GM12801 (cell line): Measurements from ENCODE around the gene NUDT2.
A peak's percentile ranks its signal among the peaks of the same experiment; 100 is the strongest.

Source experiments
- TF ChIP-seq, protein P1 (sequence below): IDR thresholded peaks from one replicate; pipeline ENCODE4 v1.5.1; 2011; ENCODE audit warnings: control low read depth; ENCODE audit not compliant: insufficient read length; ENCODE audit errors: extremely low read depth

Gene NUDT2

DNA sequence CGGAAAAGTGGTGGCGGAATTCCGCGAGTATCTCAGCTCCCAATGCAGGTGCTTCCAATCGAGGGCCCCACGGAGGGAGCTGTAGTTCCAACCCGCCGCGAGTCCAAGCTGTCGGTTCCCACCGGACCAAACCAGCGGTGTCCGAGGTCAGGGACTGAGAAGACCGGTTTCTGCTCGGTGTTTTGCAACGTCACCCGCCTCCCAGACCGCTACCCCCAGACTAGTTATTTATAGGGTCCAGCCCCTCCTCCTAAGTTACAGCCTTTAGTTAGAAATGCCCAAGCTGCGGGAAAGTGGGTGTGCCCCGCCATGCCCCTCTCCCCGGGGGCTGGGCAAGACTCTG lies 48.0 kb downstream of the NUDT2 start:
- TF ChIP-seq, protein P1, sequence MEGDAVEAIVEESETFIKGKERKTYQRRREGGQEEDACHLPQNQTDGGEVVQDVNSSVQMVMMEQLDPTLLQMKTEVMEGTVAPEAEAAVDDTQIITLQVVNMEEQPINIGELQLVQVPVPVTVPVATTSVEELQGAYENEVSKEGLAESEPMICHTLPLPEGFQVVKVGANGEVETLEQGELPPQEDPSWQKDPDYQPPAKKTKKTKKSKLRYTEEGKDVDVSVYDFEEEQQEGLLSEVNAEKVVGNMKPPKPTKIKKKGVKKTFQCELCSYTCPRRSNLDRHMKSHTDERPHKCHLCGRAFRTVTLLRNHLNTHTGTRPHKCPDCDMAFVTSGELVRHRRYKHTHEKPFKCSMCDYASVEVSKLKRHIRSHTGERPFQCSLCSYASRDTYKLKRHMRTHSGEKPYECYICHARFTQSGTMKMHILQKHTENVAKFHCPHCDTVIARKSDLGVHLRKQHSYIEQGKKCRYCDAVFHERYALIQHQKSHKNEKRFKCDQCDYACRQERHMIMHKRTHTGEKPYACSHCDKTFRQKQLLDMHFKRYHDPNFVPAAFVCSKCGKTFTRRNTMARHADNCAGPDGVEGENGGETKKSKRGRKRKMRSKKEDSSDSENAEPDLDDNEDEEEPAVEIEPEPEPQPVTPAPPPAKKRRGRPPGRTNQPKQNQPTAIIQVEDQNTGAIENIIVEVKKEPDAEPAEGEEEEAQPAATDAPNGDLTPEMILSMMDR = no peak

DNA sequence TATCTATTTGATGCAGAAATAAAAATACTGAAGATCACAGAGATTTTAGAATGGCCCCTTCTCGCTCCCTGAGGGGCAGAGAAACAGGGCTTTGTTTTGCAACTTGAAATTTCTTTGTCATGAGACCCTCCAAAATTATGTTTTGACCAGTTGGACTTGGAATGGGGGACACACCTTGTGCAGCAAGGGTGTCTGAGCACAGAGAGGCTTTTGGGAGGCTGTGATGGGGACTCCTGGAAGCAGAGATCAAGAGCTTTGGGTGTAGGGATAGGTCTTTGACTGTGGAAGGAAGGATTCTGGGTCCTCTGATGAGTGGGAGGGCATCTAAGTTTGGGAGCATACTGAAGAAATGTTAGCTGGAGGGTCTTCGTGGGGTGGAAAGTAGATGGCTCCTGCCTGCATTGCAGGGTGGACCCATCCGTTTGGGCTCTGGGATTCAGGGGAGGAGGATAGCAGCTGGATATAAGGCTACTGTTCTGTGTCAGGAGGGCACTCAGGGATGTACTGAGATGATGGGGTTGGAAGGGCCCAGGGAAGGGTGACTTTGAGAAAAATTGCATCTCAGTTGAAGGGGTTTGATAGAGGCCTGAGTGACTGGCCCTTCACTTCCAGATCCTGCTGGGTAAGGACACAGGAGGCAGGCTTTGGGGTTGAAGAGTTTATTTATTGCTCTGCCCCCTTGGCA lies 49.1 kb downstream of the NUDT2 start:
- TF ChIP-seq, protein P1 = no peak

DNA sequence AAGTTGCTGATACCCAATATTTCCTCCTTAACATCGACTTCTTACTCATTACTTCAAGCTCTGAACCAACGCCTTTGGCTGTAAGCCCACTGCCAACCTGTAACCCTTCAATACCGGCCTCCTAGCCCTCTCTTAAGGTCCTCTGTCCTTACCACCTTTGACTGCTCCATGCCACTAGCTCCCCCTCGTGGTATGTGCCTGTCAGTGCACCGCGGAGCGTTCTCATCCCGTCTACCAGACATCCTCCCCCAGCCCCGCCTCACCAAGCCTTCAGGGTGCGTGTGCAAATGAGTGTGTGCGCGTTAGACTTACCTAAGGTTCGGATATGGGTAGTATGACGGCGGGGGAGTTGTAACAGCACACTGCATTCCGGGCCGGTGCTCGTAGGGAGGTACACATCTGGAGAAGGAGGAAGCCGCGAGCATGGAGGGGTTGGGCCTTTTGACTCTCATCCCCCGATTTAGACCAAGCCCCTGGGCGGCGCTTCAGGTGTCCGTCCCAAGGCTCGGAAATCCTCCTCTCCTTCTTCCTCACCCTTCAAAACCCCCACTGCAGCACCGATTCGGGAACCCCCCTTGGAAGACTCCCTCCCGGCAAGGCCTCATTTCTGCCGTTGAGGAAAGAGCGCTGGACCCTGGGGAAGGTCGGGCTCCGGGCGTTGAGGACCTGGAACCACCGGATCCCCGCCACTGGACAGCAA lies 50.1 kb downstream of the NUDT2 start:
- TF ChIP-seq, protein P1 = peak; percentile 87

DNA sequence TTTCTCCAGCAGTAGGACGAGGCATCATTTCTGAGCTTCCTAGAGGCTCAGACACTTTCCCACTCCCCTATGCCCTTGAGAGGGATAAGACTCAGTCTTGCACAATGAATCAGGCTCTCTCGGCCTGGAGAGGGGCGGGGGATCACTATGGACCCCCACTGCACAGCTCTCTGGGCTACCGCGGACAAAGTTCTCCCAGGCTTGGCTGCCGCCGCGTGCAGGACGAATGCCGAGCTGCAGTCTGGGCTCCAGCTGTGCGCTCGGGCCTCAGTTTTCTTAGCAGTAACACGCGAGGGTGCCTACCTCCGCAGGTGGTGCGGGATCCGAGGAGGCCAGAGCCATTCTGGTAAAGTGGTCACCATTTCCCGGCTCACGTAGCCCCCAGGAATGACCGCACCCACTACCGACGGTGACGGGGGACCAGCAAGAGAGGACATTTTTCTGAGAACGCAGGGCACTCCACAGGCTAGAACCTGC lies 50.7 kb downstream of the NUDT2 start:
- TF ChIP-seq, protein P1 = no peak

DNA sequence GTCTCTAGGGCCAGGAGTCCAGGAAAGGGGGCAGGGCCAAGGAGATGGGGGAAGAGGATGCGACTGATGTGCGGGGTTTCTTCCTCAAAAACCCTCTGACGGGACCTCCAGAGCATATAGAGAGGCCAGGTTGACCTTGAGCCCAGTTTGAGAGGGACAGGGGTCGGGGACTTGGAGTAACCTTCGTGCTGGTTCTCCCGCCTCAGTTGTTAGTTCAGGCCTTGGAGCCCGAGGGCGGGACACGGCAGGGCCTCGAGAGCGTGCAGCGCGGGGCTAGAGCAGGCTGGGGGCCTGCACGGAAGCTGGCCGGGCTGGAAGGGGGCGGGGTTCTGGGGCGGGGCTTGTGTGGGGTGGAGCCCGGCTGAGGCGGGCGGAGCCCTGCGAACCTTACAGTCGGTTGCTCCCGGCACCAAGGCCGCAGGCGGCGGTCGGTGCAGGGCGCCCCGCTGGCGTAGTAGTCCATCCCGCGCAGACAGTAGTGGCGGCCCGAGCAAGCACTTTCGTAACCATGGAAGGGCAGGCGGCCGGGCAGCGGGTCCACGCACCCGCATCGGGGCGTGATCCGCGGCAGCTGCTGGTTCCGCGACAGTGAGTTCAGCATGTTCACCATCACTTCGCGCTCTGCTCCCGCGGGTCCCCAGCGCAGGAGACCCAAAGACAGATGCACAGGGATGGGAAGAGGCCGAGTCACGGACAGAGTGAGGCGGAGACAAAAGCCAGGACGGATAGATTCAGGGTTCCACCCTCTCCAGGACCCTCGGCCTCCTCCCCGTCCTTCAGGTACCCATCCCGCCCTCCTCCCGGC lies 51.3 kb downstream of the NUDT2 start:
- TF ChIP-seq, protein P1 = no peak

DNA sequence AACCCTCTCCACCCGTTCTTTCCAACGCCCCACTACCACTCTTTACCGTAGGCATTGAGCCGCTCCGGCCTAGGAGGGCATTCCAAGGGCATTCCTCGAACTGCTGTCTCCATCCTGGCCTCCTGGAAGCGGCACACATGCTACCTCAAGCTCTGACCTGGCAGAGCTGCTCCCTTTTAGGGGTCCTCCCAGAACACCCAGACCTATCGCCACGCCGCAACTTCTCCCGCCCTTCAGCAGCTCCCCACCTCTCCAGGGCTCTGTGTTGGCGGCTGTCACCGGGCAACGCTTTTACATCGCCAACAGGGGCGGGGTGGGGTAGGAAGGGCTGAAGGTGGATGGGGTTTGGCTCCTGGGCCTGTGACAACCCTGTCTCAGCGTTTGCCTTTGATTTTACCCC lies 52.0 kb downstream of the NUDT2 start:
- TF ChIP-seq, protein P1 = no peak

DNA sequence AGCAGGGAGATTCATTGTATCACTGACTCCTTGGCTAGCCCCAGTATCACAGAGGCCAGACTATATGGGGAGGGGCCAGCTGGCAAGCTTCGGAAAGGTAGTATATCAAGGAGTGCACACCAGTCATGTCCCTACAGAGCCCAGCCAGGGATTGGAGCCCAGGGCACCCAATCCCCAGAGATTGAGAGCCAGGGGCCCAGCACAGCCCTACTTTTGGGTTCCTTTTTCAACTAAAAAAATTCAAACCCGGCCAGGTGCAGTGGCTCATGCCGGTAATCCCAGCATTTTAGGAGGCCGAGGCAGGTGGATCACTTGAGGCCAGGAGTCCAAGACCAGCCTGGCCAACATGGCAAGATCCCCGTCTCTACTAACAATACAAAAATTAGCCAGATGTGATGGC lies 52.7 kb downstream of the NUDT2 start:
- TF ChIP-seq, protein P1 = no peak
